Neural progenitor cell (in vitro differentiated cells): ENCODE results near the gene POU3F3.

ENCODE experiments used
- CTCF ChIP-seq: fragments of 200-600 bp; sonication (generic); IDR thresholded peaks from 2 replicates; pipeline ENCODE4 v1.5.1; 2017; ENCODE audit warnings: antibody characterized with exemption, mild to moderate bottlenecking
- EZH2 ChIP-seq: fragments of 200-600 bp; sonication (generic); IDR thresholded peaks from 2 replicates; pipeline ENCODE4 v1.6.1; 2017; ENCODE audit warnings: antibody characterized with exemption, mild to moderate bottlenecking, moderate library complexity

- no peak for TF ChIP-seq CTCF
- TF ChIP-seq EZH2: no peak
Observed at GRCh38 chr2:104834431-104835153, 19.3 kb upstream of the POU3F3 start.
